Ectodermal cell (in vitro differentiated cells): ENCODE data around the gene LCOR.

ENCODE experiments used
- H3K27ac ChIP-seq: 2 replicates; pipeline ENCODE4 v1.7.0; 2013; ENCODE audit warnings: mild to moderate bottlenecking, low read depth, low read length; ENCODE audit not compliant: insufficient read depth, poor library complexity, severe bottlenecking
- H3K27me3 ChIP-seq: 2 replicates; pipeline ENCODE4 v1.7.0; 2013; ENCODE audit warnings: mild to moderate bottlenecking, low read length; ENCODE audit not compliant: insufficient read depth, control insufficient read depth, poor library complexity, severe bottlenecking
- H3K36me3 ChIP-seq: one replicate; pipeline ENCODE4 v1.7.0; 2013; ENCODE audit warnings: low read length; ENCODE audit not compliant: control insufficient read depth, insufficient read depth
- H3K4me1 ChIP-seq: one replicate; pipeline ENCODE4 v1.7.0; 2013; ENCODE audit warnings: low read length; ENCODE audit not compliant: control insufficient read depth, insufficient read depth
- H3K4me3 ChIP-seq: 2 replicates; pipeline ENCODE4 v1.7.0; 2013; ENCODE audit warnings: low read depth, low read length, control low read depth; ENCODE audit not compliant: insufficient read depth
- H3K9me3 ChIP-seq: 2 replicates; pipeline ENCODE4 v1.7.0; 2013; ENCODE audit warnings: mild to moderate bottlenecking, low read length, moderate library complexity; ENCODE audit not compliant: control insufficient read depth
- WGBS, 2 experiments: methylation state at CpG; one replicate each; pipeline ENCODE4 v1.1.7; 2013; ENCODE audit warnings: missing lambda C conversion rate in 2 of 2; 5-methylcytosine and 5-hydroxymethylcytosine counted together

LCOR gene

DNA sequence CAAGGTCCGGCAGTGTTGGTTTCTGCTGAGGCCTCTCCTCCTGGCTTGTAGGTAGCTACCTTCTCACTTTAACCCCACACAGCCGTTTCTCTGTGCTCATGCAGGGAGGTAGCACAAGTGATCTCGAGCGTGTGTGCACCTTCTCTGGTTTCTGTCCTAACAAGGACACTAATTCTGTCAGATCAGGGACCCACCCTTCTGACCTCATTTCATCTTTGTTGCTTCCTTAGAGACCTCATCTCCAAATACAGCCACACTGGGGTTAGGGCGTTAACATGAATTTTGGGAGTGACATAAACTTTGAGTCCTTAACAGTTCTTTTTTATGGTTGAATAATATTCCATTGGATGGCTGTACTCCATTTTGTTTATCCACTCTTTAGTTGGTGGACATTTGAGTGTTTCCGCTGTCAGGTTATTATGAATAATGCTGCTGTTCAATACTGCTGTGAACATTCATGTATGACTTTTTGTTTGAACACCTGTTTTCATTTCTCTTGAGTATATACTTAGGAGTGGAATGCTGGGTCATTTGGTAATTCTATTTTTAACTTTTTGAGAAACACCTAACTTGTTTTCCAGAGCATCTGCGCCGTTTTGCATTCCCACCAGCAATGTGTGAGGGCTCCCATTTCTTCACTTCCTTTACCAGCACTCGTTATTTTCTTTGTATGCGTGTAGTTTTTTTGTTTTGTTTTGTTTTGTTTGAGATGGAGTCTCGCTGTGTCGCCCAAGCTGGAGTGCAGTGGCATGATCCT, 57.5 kb downstream of the LCOR start:
- H3K27ac ChIP-seq = no peak overlapping the region
- H3K9me3 ChIP-seq = no peaks in the 10 kb centered on the region
- no peaks in the 10 kb centered on the region for H3K36me3 ChIP-seq
- H3K27me3 ChIP-seq = no peaks in the 10 kb centered on the region
- no peaks in the 10 kb centered on the region for H3K4me1 ChIP-seq
- no peak overlapping the region for H3K4me3 ChIP-seq
- WGBS, 2 experiments = 93 to 95% methylated on average over 12 of the region's 12 CpGs

DNA sequence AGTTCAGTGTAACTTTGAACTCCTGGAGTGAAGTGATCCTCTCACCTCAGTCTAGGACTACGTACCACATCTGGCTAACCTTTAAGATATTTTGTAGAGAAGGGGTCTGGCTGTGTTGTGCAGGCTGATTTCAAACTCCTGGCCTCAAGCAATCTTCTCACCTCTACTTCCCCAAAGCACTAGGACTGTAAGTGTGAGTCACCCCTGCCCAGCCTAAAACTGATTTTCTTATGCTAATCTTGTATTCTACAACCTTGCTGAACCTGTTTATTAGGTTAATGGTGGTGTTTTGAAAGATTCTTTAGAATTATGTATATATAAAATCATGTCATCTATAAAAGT, 58.0 kb downstream of the LCOR start:
- H3K27ac ChIP-seq = no peak overlapping the region
- H3K27me3 ChIP-seq = no peaks in the 10 kb centered on the region
- no peaks in the 10 kb centered on the region for H3K36me3 ChIP-seq
- WGBS, 2 experiments = 89 to 100% methylated on average over 1 of the region's 1 CpG
- no peaks in the 10 kb centered on the region for H3K9me3 ChIP-seq
- H3K4me3 ChIP-seq = no peak overlapping the region
- no peaks in the 10 kb centered on the region for H3K4me1 ChIP-seq

DNA sequence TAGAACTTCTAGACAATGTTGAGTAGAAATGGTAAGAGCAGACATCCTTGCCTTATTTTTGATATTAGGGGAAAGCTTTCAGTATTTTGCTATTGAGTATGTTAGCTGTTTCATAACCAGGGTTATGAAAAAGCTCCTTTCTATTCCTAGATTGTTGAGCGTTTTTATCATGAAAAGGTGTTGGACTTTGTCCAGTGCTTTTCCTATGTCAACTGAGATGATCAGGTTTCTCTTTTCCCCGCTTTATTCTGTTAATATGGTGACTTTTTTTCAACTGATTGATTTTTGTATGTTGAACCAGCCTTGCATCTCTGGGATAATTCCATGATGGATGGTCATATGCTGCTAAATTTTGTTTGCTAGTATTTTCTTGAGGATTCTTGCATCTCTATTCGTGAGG, 58.5 kb downstream of the LCOR start:
- H3K9me3 ChIP-seq = no peaks in the 10 kb centered on the region
- no peak overlapping the region for H3K27ac ChIP-seq
- H3K4me3 ChIP-seq = no peak overlapping the region
- no peaks in the 10 kb centered on the region for H3K36me3 ChIP-seq
- no peaks in the 10 kb centered on the region for H3K27me3 ChIP-seq
- no peaks in the 10 kb centered on the region for H3K4me1 ChIP-seq
- 96 to 97% methylated on average over 3 of the region's 3 CpGs for WGBS, 2 experiments

DNA sequence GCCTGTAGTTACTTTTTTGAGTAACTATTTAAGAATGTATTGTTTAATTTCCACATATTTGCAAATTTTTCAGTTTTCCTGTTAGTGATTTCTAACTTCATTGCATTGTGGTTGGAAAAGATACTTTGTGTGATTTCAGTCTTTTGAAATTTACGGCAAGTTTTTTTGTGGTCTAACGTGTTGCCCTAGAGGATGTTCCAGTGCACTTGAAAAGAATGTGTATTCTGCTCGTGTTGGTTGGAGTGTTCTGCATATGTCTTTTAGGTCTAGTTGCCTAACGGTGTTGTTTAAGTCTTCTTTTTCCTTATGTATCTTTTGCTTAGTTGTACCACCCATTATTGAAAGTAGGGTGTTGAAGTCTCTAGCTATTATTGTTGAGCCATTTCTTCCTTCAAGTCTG, 59.7 kb downstream of the LCOR start:
- Histone ChIP-seq H3K27ac (no peak overlapping the region), H3K4me1 (no peaks in the 10 kb centered on the region), H3K9me3 (no peaks in the 10 kb centered on the region), H3K4me3 (no peak overlapping the region), H3K36me3 (no peaks in the 10 kb centered on the region), H3K27me3 (no peaks in the 10 kb centered on the region)
- WGBS, 2 experiments = 96 to 97% methylated on average over 4 of the region's 4 CpGs

DNA sequence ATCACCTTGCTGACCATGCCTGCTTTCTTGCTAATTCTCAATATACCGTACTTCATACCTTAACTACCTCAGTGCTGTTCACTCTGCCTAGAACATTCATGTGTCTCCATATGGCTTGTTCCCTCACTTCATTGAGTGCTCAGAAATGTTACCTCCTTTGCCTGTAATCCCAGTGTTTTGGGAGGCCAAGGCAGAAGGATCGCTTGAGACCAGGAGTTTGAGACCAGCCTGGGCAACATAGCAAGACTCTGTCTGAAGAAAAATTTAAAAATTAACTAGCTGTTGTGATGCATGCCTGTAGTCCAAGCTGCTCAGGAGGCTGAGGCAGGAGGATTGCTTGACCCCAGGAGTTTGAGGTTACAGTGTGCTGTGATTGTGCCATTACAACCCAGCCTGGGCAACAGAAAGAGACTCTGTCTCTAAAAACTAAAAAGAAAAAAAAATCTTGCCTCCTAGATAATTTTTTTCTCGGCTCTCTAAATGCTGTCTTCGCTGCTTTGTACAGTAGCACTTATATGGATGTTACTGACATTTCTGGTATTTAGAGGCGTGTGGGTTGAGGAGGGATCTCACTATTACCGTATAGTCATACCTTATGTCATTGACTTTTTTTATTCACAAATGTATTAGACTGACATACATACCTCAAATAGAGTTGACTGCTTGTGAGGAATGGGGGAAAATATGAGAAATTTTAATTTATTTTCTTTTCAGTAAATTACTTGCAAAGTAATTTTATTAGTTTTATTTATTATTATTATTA, 63.7 kb downstream of the LCOR start:
- Histone ChIP-seq H3K4me3 (no peak overlapping the region), H3K9me3 (no peaks in the 10 kb centered on the region), H3K36me3 (no peaks in the 10 kb centered on the region), H3K27me3 (no peaks in the 10 kb centered on the region), H3K4me1 (no peaks in the 10 kb centered on the region), H3K27ac (no peak overlapping the region)
- 96 to 97% methylated on average over 4 to 6 of the region's 6 CpGs for WGBS, 2 experiments

DNA sequence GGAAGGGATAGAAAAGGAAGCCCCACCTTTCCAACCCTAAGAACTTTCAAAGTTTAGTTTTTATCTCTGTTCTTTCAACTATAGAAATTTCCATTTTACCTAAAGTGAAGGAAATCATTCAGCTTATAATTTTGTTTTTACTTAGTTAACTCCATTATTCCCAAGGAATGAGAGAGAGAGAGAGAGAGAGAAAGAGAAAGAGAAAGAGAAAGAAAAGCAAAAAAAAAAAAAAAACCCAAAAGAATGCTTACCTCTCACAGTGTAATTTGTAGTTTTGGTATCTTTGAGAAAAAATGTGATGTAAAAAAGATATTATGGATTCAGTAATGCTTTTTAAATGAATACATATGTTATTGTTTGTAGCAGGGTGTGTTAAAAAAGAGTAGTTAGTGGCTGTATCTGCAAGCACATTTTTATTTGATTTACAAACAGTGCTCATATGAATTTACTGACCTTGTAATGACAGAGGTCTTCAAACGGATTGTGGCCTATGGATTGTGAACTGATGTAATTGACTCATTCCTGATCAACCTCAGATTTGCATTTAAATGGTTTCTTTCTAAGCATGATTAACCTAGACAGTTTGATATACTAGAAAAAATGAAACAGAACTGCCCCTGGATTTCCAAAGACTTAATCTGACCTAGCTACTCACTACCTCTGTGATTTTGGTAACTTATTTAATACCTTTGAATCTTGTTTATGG, 64.9 kb downstream of the LCOR start:
- no peaks in the 10 kb centered on the region for H3K36me3 ChIP-seq
- no peak overlapping the region for H3K4me3 ChIP-seq
- H3K9me3 ChIP-seq = no peaks in the 10 kb centered on the region
- no peaks in the 10 kb centered on the region for H3K27me3 ChIP-seq
- no peak overlapping the region for H3K27ac ChIP-seq
- WGBS, 2 experiments = 57 to 62% methylated on average over 1 of the region's 1 CpG
- no peaks in the 10 kb centered on the region for H3K4me1 ChIP-seq

DNA sequence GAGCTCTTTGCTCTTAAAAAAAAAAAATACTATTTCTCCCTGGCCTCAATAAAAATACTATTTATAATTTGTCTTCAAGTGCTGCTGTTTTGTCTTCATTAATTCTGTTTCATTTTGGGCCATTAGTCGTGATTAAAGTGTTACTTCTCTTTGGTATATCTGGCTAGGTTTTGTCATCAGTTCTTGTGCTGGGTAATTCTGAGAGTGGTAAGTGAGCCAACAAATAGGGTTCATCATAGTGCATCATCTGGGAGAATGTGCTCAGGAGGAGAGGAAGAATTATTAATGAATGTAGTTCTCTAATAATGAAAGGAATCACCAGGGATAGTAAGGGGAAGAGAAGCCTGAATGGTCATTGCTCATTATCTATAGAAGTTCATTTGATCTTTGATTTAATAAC, 70.0 kb downstream of the LCOR start:
- Histone ChIP-seq H3K27me3 (no peaks in the 10 kb centered on the region), H3K4me1 (peaks cover 5% of the 10 kb centered on the region), H3K4me3 (no peak overlapping the region), H3K27ac (no peak overlapping the region), H3K36me3 (no peaks in the 10 kb centered on the region), H3K9me3 (no peaks in the 10 kb centered on the region)
- WGBS, 2 experiments = 96 to 100% methylated on average over 1 of the region's 1 CpG

DNA sequence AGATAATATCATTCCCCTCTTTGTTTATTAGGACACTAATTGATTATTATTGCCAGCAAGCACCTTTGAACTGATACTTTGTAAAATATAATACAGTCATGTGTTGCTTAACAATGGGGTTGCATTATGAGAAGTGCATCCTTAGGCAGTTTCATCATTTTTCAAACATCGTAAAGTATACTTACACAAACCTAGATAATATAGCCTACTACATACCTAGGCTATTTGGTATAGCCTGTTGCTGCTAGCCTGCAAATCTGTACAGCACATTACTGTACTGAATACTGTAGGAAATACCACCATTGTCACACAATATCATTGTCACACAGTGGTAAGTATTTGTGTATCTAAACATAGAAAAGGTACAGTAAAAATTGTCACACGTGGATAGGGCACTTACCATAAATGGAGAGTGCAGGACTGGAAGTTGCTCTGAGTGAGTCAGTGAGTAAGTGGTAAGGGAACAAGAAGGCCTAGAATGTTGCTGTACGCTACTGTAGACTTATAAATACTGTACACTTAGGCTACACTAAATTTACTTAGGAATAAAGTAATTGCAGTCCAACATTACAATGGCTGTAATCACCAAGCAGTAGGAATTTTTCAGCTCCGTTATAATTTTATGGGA, 70.7 kb downstream of the LCOR start:
- Histone ChIP-seq H3K9me3 (no peaks in the 10 kb centered on the region), H3K27ac (no peak overlapping the region), H3K27me3 (no peaks in the 10 kb centered on the region), H3K4me1 (peaks cover 5% of the 10 kb centered on the region), H3K36me3 (no peaks in the 10 kb centered on the region), H3K4me3 (no peak overlapping the region)
- WGBS, 2 experiments = 96 to 99% methylated on average over 4 of the region's 4 CpGs

DNA sequence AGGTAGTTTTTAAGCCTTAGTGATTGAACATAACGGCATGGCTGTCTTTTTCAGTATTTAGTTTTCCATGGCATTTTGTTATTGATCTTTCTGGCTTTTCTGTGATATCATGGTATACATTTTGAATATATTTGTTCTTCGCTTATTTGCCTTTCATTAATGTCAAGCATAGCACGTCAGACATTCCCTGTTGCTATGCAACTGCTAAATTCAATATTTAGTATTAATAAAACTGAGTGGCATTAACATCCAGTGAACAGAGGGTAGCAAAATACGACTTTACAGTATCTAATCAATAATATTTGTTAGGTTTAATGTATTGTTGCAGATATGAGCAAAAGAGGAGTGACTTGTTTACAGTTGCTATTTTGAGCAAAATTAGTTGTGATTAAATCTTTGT, 72.5 kb downstream of the LCOR start:
- Histone ChIP-seq H3K36me3 (no peaks in the 10 kb centered on the region), H3K9me3 (no peaks in the 10 kb centered on the region), H3K27ac (no peak overlapping the region), H3K4me1 (peaks cover 5% of the 10 kb centered on the region), H3K4me3 (no peak overlapping the region), H3K27me3 (no peaks in the 10 kb centered on the region)
- 98 to 100% methylated on average over 1 to 4 of the region's 4 CpGs for WGBS, 2 experiments

DNA sequence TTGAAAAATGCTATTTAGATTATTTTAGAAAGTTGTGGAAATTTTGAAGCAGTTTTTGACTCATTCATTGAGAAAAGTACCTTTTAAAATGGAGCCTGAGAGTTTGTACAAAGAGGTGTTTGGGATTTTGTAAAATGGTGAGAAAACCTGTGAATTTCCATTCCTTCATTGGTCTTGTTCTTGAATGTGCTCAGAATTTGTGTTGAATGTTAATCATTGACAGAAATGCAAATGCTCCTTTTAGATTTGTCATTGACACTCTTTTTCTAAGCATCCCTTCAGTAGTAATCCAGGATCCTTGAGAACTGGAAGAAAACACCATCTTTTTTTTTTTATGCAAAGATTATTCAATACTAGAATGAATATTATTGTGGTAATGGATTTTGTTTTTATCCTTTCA, 74.8 kb downstream of the LCOR start:
- Histone ChIP-seq H3K27me3 (no peaks in the 10 kb centered on the region), H3K27ac (no peak overlapping the region), H3K4me1 (peaks cover 5% of the 10 kb centered on the region), H3K9me3 (no peaks in the 10 kb centered on the region), H3K4me3 (no peak overlapping the region), H3K36me3 (no peaks in the 10 kb centered on the region)
